Gastroesophageal sphincter (tissue), 4 donors: ENCODE measurements around the gene TAS2R20. TPM values are rescaled to one million over a fixed set of nuclear protein-coding genes. Genes with fewer than 3 reads are reported as not detected.

Experiments
- ATAC-seq: fragments of 150-250 bp; one replicate; pipeline ENCODE4 v1.9.1; 2016; ENCODE audit warnings: mild to moderate bottlenecking, moderate library complexity
- H3K27ac ChIP-seq, 4 donors: fragments of 200-600 bp; sonication (generic) in 3 of 4; 1 replicate in 3 of 4; 2 replicates in 1 of 4; pipeline ENCODE4 v1.5.1; 2016 to 2019
- H3K27me3 ChIP-seq: fragments of 200-600 bp; sonication (generic); one replicate; pipeline ENCODE4 v1.5.1; 2019
- H3K36me3 ChIP-seq, 2 donors: fragments of 200-600 bp; sonication (generic); one replicate each; pipeline ENCODE4 v1.5.1; 2019; ENCODE audit warnings: control low read depth in 1 of 2
- H3K4me1 ChIP-seq, 3 donors: fragments of 200-600 bp; sonication (generic); 1 replicate in 2 of 3; 2 replicates in 1 of 3; pipeline ENCODE4 v1.5.1; 2016 to 2019; ENCODE audit warnings: control low read depth in 2 of 3
- H3K4me3 ChIP-seq, 2 donors: fragments of 200-600 bp; sonication (generic); one replicate each; pipeline ENCODE4 v1.5.1; 2019; ENCODE audit warnings: mild to moderate bottlenecking in 1 of 2, moderate library complexity in 1 of 2
- H3K9me3 ChIP-seq, 3 donors: fragments of 200-600 bp; sonication (generic); one replicate each; pipeline ENCODE4 v1.5.1; 2017 to 2019; ENCODE audit warnings: control low read depth in 2 of 3
- CTCF ChIP-seq, 4 experiments: fragments of 200-600 bp in 2 of 4; fragments of 450-650 bp in 2 of 4; sonication (generic) in 1 of 4; IDR thresholded peaks; one replicate each; pipeline ENCODE4 v1.5.1; 2017 to 2019; ENCODE audit warnings: antibody characterized with exemption in 4 of 4, mild to moderate bottlenecking in 2 of 4, moderate library complexity in 2 of 4
- EP300 ChIP-seq: sonication (generic); formaldehyde crosslinking; IDR thresholded peaks from one replicate; pipeline ENCODE4 v1.6.1; 2017; ENCODE audit warnings: antibody characterized with exemption, mild to moderate bottlenecking
- POLR2A ChIP-seq, 2 donors: fragments of 450-650 bp; IDR thresholded peaks; one replicate each; pipeline ENCODE4 v1.6.1; 2017; ENCODE audit warnings: antibody characterized with exemption in 2 of 2, mild to moderate bottlenecking in 2 of 2, moderate library complexity in 1 of 2
- POLR2AphosphoS5 ChIP-seq: sonication (generic); formaldehyde crosslinking; IDR thresholded peaks from one replicate; pipeline ENCODE4 v1.6.1; 2017; ENCODE audit warnings: antibody characterized with exemption
- WGBS, 2 donors: methylation state at CpG; one replicate each; pipeline ENCODE4 v1.1.5; 2018; ENCODE audit warnings: low coverage in 1 of 2; 5-methylcytosine and 5-hydroxymethylcytosine counted together
- total RNA-seq, 4 donors: library from RNA; depleted of rRNA; stranded (reverse); fragments of >200 nt; gene quantifications; one replicate each; pipeline ENCODE4 v1.1.0, GENCODE V29; 2016

The TAS2R20 gene
- total RNA-seq, 4 donors from 2014 or later, result 1.8 to 8.9 (median 3.9) TPM; not detected in 1

- no peak for ATAC-seq
- Histone ChIP-seq H3K4me3 (no peak overlapping the region), H3K36me3 (peaks cover 0 to 5% of the 10 kb centered on the region in 2 donors), H3K27ac (no peak overlapping the region), H3K9me3 (no peaks in the 10 kb centered on the region), H3K27me3 (no peaks in the 10 kb centered on the region), H3K4me1 (no peaks in the 10 kb centered on the region)
- TF ChIP-seq POLR2AphosphoS5, result no peak
Measured at GRCh38 chr12:11014234-11014633, 16.1 kb upstream of the TAS2R20 start.

GRCh38 chr12:11007608-11008007, 9.5 kb upstream of the TAS2R20 start:
- H3K36me3 ChIP-seq, result no peaks in the 10 kb centered on the region
- WGBS, 2 donors, result 100% methylated on average over 1 of the region's 1 CpG
- TF ChIP-seq EP300 (no peak), POLR2A (IDR thresholded peaks at IDR 0.05) (no peak), CTCF (IDR thresholded peaks at IDR 0.05) (no peak), POLR2AphosphoS5 (no peak)
- H3K27me3 ChIP-seq, result no peaks in the 10 kb centered on the region
- H3K9me3 ChIP-seq, result no peaks in the 10 kb centered on the region
- H3K4me3 ChIP-seq, result no peak overlapping the region
- no peak overlapping the region for H3K27ac ChIP-seq
- H3K4me1 ChIP-seq, result no peaks in the 10 kb centered on the region
- ATAC-seq, result no peak

- WGBS, 2 donors, result 89 to 94% methylated on average over 3 of the region's 3 CpGs
Measured at GRCh38 chr12:10994307-10994706, 3.8 kb downstream of the TAS2R20 start.

GRCh38 chr12:10989107-10989506, 9.0 kb downstream of the TAS2R20 start:
- TF ChIP-seq POLR2AphosphoS5, result no peak
- WGBS, 2 donors, result 89 to 93% methylated on average over 2 of the region's 2 CpGs
- Histone ChIP-seq H3K27me3 (no peaks in the 10 kb centered on the region), H3K4me1 (no peaks in the 10 kb centered on the region), H3K9me3 (peaks cover 0 to 5% (median 0%) of the 10 kb centered on the region in 3 donors), H3K36me3 (peaks cover 0 to 7% of the 10 kb centered on the region in 2 donors), H3K4me3 (no peak overlapping the region), H3K27ac (no peak overlapping the region)
- no peak for ATAC-seq

More at GRCh38 chr12:10994307-10994706, 3.8 kb downstream of the TAS2R20 start:
- Histone ChIP-seq H3K4me1 (no peaks in the 10 kb centered on the region), H3K27ac (no peak overlapping the region), H3K27me3 (no peaks in the 10 kb centered on the region), H3K9me3 (peaks cover 0 to 5% (median 0%) of the 10 kb centered on the region in 3 donors), H3K4me3 (no peak overlapping the region), H3K36me3 (peaks cover 0 to 11% of the 10 kb centered on the region in 2 donors)
- no peak for TF ChIP-seq EP300
- no peak for TF ChIP-seq POLR2AphosphoS5
- no peak for TF ChIP-seq CTCF (IDR thresholded peaks at IDR 0.05)
- no peak for TF ChIP-seq POLR2A (IDR thresholded peaks at IDR 0.05)
- ATAC-seq, result no peak

- Histone ChIP-seq H3K9me3 (peaks cover 0 to 5% (median 0%) of the 10 kb centered on the region in 3 donors), H3K27ac (no peak within 1 kb of the TSS), H3K36me3 (no peaks in the 10 kb centered on the region), H3K4me3 (no peak within 1 kb of the TSS), H3K4me1 (no peaks in the 10 kb centered on the region), H3K27me3 (no peaks in the 10 kb centered on the region)
- ATAC-seq, result no peak
- TF ChIP-seq CTCF (IDR thresholded peaks at IDR 0.05), result no peak
- 38 to 45% methylated on average over 2 of the region's 2 CpGs for WGBS, 2 donors
Measured at GRCh38 chr12:10986812-10987211, 11.3 kb downstream of the TAS2R20 start, which contains the start of gene TAS2R50. Gene TAS2R50, minus strand, starts transcription at chr12:10986912. Its CDS starts 52 bp downstream, at chr12:10986860.

GRCh38 chr12:10982244-10982643, 15.9 kb downstream of the TAS2R20 start:
- TF ChIP-seq CTCF (IDR thresholded peaks at IDR 0.05), result no peak
- no peak for TF ChIP-seq POLR2A (IDR thresholded peaks at IDR 0.05)
- TF ChIP-seq POLR2AphosphoS5, result no peak
- no peak for TF ChIP-seq EP300
- Histone ChIP-seq H3K4me1 (no peaks in the 10 kb centered on the region), H3K4me3 (no peak overlapping the region), H3K27me3 (no peaks in the 10 kb centered on the region), H3K9me3 (no peaks in the 10 kb centered on the region), H3K36me3 (no peaks in the 10 kb centered on the region), H3K27ac (no peak overlapping the region)
- 74 to 92% methylated on average over 5 of the region's 5 CpGs for WGBS, 2 donors
- ATAC-seq, result no peak
